PC-3 (cell line): Measurements from ENCODE around the gene POU2AF3.

Experiments
- CTCF ChIP-seq: fragments of 300-600 bp; sonication (generic); conservative IDR thresholded peaks from 2 replicates; pipeline ENCODE4 v1.5.1; 2017; ENCODE audit warnings: antibody characterized with exemption, low read depth, mild to moderate bottlenecking, low read length
- EZH2 ChIP-seq: fragments of 300-600 bp; sonication (generic); IDR thresholded peaks from one replicate; pipeline ENCODE4 v1.6.1; 2017; ENCODE audit warnings: antibody characterized with exemption, mild to moderate bottlenecking, low read length; ENCODE audit not compliant: unreplicated experiment
- EZH2phosphoT487 ChIP-seq: fragments of 300-600 bp; sonication (generic); IDR thresholded peaks from 2 replicates; pipeline ENCODE4 v1.6.1; 2018; ENCODE audit warnings: mild to moderate bottlenecking, antibody characterized with exemption, low read length, borderline replicate concordance

DNA sequence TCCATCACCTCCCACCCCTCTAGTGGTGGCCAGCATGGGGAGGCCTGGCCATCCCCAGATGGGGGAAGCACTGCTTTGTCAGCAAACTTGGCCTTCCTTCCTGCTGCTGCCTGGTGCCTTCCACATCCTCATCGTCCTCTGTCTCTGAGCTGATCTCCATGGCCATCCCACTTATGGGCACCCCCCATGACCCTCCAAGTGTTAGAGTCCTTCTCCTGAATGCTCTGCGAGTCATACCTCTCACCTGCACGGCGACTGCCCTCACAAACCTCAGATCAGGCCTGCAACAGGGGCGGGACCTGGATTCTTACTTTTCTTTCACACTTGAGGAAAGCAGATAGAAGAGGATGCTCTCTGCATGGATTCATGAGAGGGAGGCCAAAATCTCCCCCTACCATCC lies 56.8 kb downstream of the POU2AF3 start:
- TF ChIP-seq CTCF (no peak), EZH2 (no peak), EZH2phosphoT487 (no peak)
